Lower leg skin (tissue), 4 donors: ENCODE results near the gene SALL2. TPM values are rescaled to one million over a fixed set of nuclear protein-coding genes. Genes with fewer than 3 reads are reported as not detected.

Experiments
- DNase-seq, 2 donors: peaks; one replicate each; pipeline ENCODE4 v3.0.0-alpha.2; 2019; ENCODE audit warnings: low spot score in 2 of 2
- H3K4me3 ChIP-seq: fragments of 200-600 bp; sonication (generic); 2 replicates; pipeline ENCODE4 v1.5.1; 2017; ENCODE audit warnings: mild to moderate bottlenecking, low read depth; ENCODE audit not compliant: poor library complexity, severe bottlenecking
- POLR2A ChIP-seq, 2 donors: fragments of 450-650 bp; IDR thresholded peaks; one replicate each; pipeline ENCODE4 v1.6.1; 2016 to 2017; ENCODE audit warnings: antibody characterized with exemption in 2 of 2, mild to moderate bottlenecking in 1 of 2, moderate library complexity in 1 of 2
- WGBS, 2 donors: methylation state at CpG; one replicate each; pipeline ENCODE4 v1.1.5; 2018; 5-methylcytosine and 5-hydroxymethylcytosine counted together
- intact Hi-C: fragments of 100-400 bp; cut with DNase I; formaldehyde crosslinking; loops from one replicate; pipeline ENCODE4 v1.15.0; 2023; ENCODE audit warnings: low total_unique reads
- total RNA-seq, 4 donors: library from RNA; depleted of rRNA; stranded (reverse); fragments of >200 nt; gene quantifications; one replicate each; pipeline ENCODE4 v1.1.0, GENCODE V29; 2016
- TF ChIP-seq, protein P1 (sequence below), 3 donors: fragments of 450-650 bp; IDR thresholded peaks; one replicate each; pipeline ENCODE4 v1.5.1; 2016; ENCODE audit warnings: antibody characterized with exemption in 3 of 3, mild to moderate bottlenecking in 3 of 3, moderate library complexity in 2 of 3

The SALL2 gene
- 1 to 10 TPM; 2.2 to 4.8 (median 4.4) TPM for total RNA-seq

DNA sequence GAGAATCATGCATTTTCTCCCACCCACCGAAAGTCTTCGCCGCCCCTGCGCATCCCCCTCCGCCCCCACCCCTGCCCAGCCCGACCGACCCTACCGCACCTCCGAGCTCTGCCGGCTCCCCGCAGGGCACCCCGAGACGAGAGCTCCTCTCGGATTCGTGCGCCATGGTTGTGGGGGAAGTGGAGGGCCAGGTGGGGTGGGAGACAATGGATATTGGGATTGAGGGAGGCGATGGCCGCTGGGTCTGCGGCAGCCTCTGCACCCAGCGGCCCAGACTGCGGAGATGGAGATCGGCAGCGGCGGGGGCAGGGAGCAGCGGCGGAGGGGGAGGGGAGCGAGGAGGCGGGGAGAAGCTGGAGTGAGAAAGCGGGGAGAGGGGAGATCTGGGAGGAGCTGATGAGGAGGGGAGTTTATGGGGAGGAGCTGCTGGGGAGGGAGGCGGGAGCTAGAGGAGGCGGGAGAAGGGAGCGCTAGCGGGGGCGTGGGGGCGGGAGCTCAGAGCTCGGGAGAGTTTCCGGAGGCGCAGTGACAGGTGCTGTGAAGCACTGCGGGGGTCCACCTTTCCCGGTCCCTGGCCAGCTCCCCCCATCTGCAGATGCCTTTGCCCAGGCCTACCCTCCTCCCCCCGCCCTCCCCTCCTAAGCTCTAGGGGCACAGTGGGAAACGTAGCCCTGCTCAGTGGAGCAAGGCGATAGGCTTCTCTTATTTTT, at the start of gene SALL2:
SALL2 (minus strand) TSS at position 385 of the 710 bp plus-strand sequence; CDS start at position 166, 219 bp downstream.
- intact Hi-C loops = no loop called here

DNA sequence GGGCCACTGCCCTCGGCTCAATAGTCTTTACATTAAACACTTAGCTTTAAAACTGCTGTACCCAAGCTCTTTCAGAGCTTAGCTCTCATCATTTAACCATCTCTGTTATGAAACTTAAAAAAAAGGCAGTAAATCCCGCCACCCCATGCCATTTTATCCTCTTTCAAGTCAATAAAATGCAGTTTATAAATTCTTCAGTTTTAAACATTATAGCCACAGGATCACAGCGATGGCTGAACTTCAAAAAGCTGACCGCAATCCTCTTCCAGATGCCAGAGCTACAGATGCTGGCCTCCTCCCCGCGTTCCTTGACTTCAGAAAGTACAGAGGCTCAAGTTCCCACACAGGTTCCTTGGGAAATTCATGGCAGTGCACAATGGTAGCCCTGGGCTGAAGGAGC, 49.5 kb upstream of the SALL2 start:
- DNase-seq = no peak
- TF ChIP-seq, protein P1, sequence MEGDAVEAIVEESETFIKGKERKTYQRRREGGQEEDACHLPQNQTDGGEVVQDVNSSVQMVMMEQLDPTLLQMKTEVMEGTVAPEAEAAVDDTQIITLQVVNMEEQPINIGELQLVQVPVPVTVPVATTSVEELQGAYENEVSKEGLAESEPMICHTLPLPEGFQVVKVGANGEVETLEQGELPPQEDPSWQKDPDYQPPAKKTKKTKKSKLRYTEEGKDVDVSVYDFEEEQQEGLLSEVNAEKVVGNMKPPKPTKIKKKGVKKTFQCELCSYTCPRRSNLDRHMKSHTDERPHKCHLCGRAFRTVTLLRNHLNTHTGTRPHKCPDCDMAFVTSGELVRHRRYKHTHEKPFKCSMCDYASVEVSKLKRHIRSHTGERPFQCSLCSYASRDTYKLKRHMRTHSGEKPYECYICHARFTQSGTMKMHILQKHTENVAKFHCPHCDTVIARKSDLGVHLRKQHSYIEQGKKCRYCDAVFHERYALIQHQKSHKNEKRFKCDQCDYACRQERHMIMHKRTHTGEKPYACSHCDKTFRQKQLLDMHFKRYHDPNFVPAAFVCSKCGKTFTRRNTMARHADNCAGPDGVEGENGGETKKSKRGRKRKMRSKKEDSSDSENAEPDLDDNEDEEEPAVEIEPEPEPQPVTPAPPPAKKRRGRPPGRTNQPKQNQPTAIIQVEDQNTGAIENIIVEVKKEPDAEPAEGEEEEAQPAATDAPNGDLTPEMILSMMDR (IDR thresholded peaks at IDR 0.05) = no peak
- no peak for TF ChIP-seq POLR2A (IDR thresholded peaks at IDR 0.05)
- WGBS, 2 donors = 70 to 75% methylated on average over 6 of the region's 6 CpGs
- no peak overlapping the region for H3K4me3 ChIP-seq
- intact Hi-C loops = no loop called here

More for the DNA sequence above, at the start of gene SALL2:
- TF ChIP-seq, protein P1 (IDR thresholded peaks at IDR 0.05) = no peak
- TF ChIP-seq POLR2A (IDR thresholded peaks at IDR 0.05) = no peak
- H3K4me3 ChIP-seq = peak within 1 kb of the TSS; percentile 33
- WGBS, 2 donors = 1 to 2% methylated on average over 37 to 40 of the region's 43 CpGs
- peak; percentile 41 to 93 for DNase-seq

DNA sequence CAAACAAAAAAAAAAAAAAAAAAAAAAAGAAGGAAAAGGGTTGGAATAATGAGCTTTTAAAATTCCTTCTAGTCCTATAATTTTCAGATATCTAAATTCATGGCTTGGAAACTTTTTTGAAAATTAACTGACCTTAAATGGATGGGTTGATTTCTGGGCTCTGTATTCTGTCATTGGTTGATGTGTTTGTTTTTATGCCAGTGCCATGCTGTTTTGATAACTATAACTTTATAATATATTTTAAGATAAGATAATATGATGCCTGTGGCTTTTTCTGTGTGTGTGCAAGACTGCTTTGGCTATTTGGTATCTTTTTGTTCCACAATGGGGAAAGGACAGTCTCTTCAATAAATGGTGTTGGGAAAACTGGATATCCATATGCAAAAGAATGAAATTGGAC, 46.5 kb upstream of the SALL2 start:
- no peak for DNase-seq
- H3K4me3 ChIP-seq = no peak overlapping the region
- intact Hi-C loops = no loop called here
- TF ChIP-seq, protein P1 (IDR thresholded peaks at IDR 0.05) = no peak
- no peak for TF ChIP-seq POLR2A (IDR thresholded peaks at IDR 0.05)

DNA sequence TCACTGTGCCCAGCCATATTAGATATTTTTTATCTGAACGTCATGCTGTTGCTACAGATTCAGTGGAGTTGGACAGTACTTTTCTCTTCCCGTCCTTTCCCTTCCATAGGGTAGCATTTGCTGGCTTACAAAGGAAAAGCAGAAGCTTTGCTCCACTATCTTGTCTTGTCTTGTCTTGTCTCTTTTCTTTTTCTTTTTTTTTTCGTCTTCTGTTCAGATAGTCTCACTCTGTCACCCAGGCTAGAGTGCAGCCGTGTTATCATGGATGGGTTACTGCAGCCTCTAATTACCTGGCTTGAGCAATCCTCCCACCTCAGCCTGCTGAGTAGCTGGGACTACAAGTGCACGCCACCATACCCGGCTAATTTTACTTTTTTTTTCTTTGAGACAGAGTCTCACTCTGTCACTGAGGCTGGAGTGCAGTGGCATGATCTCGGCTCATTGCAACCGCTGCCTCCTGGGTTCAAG, 32.6 kb upstream of the SALL2 start:
- no peak for DNase-seq
- 64 to 69% methylated on average over 8 of the region's 8 CpGs for WGBS, 2 donors
- intact Hi-C loops = loop anchor here (10.0 kb wide), 1 partner anchor 54 kb away; no protein-coding TSS in a partner anchor
- H3K4me3 ChIP-seq = no peak overlapping the region
- TF ChIP-seq POLR2A (IDR thresholded peaks at IDR 0.05) = no peak
- TF ChIP-seq, protein P1 (IDR thresholded peaks at IDR 0.05) = no peak

DNA sequence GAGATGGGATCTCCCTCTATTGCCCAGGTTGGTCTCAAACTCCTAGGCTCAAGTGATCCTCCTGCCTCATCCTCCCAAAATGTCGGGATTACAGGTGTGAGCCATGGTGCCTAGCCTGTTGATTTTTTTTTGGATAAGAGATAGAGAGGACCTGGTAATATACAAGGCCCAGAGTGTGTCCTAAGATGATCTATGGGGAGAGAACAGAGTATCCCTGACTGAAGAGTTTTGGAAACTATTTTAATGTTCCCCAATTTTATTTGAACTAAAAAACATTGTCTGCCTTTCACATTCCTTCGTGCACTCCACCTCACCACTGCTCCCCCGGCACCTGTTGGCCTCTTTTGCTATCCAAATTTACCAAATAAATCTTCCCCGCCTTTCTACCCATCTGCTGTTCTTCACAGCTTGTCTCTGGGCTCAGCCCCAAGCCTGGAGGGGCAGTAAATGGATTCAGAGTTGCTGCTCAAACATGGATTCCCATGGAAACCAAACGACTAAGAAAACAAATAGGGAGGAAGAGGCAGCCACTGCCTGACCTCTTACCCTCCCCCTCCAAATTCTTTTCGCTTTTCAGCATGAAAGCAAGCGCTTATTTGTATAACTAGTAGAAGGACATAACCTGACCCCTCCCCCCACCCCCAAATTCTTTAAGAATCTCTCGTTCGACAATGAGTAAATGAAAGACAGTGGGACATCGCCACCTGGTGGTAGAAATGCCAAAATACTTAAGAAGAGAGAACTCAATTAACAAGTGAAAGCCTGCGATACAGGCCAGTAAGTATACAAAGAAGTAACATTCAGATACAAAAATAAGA, 31.1 kb upstream of the SALL2 start:
- intact Hi-C loops = loop anchor here (10.0 kb wide), 1 partner anchor 52 kb away; no protein-coding TSS in a partner anchor
- DNase-seq = peak; percentile 80 to 90
- TF ChIP-seq, protein P1 (IDR thresholded peaks at IDR 0.05) = no peak
- TF ChIP-seq POLR2A (IDR thresholded peaks at IDR 0.05) = no peak
- no peak overlapping the region for H3K4me3 ChIP-seq
- 6 to 9% methylated on average over 11 of the region's 11 CpGs for WGBS, 2 donors
